GM10248 (cell line): ENCODE data around the gene XCR1.

Source experiments
- CTCF ChIA-PET: fragments of 300-600 bp; sonication (Branson Sonifier 250); formaldehyde crosslinking; extraction: SDS; loops from one replicate; lab custom pipeline; 2021; ENCODE audit warnings: antibody characterized with exemption; lab: Yijun Ruan, JAX
- POLR2A ChIA-PET: fragments of 350-650 bp; sonication (Branson Sonifier 250); formaldehyde crosslinking; extraction: SDS; loops from one replicate; lab custom pipeline; 2020; ENCODE audit warnings: antibody characterized with exemption; lab: Yijun Ruan, JAX
- DNase-seq: peaks from one replicate; pipeline ENCODE4 v3.0.0; 2012; ENCODE audit errors: extremely low spot score
- TF ChIP-seq, protein P1 (sequence below): IDR thresholded peaks from 2 replicates; pipeline ENCODE4 v1.5.1; 2012; ENCODE audit warnings: mild to moderate bottlenecking, low read depth; ENCODE audit errors: extremely low read depth, missing control alignments, control extremely low read depth

Gene XCR1

GRCh38 chr3:45974686-45975085 lies 52.6 kb downstream of the XCR1 start:
- ChIA-PET POLR2A (no interaction called here), CTCF (interaction anchor here (0.8 to 2.8 kb wide), 2 partner anchors 19 to 102 kb away, joined by 3 to 10 read pairs; no protein-coding TSS in a partner anchor)
- DNase-seq: no peak
- TF ChIP-seq, protein P1, sequence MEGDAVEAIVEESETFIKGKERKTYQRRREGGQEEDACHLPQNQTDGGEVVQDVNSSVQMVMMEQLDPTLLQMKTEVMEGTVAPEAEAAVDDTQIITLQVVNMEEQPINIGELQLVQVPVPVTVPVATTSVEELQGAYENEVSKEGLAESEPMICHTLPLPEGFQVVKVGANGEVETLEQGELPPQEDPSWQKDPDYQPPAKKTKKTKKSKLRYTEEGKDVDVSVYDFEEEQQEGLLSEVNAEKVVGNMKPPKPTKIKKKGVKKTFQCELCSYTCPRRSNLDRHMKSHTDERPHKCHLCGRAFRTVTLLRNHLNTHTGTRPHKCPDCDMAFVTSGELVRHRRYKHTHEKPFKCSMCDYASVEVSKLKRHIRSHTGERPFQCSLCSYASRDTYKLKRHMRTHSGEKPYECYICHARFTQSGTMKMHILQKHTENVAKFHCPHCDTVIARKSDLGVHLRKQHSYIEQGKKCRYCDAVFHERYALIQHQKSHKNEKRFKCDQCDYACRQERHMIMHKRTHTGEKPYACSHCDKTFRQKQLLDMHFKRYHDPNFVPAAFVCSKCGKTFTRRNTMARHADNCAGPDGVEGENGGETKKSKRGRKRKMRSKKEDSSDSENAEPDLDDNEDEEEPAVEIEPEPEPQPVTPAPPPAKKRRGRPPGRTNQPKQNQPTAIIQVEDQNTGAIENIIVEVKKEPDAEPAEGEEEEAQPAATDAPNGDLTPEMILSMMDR: no peak

DNA sequence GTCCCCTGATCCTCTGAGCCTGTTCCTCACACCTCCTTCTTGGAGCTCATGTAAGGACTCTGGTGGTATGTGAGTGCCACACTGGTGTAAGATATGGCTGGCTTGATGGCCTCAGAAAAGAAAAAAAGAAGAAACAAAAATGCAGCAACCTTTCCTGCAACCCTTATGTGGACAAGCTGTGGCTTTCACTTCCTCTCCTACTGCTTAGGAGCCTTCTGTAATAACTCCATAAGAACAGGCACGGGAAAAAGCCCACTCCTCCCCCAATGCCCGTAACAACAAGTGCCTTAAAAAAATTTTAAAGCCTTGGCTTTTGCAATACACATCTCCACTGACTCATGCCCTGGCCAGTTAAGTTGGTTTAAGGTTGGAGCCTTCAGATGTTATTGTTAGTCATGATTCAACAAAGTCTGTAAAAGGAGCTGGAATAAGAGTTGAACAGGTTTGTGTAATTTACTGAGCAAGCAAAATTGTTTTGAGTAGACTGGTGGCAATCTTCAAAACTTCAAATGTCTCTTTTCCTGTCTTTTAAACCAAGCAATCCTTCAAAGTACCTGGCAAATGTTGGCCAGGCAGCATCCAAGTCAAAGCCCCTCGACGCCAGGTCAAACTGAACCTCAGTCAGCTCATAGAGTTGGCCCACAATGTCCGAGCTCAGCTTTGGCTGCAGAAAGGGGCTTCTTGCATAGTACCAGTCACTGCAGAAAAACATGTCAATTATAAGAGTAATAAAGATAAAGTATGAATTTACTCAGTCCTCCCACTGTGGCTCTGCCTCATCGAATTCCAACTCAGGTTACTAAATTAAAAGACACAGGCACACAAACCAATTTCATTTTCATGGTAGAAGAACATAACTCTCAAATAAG lies 54.5 kb downstream of the XCR1 start:
- TF ChIP-seq, protein P1: no peak
- ChIA-PET POLR2A (no interaction called here), CTCF (interaction anchor here (0.9 to 2.8 kb wide), 8 partner anchors 9 to 106 kb away, joined by 3 to 10 read pairs (median 4); no protein-coding TSS in a partner anchor)
- no peak for DNase-seq

GRCh38 chr3:45969953-45970352 lies 57.3 kb downstream of the XCR1 start:
- POLR2A ChIA-PET: no interaction called here

GRCh38 chr3:45969116-45969515 lies 58.2 kb downstream of the XCR1 start:
- ChIA-PET POLR2A (no interaction called here), CTCF (interaction anchor here (1.0 to 9.9 kb wide), 10 partner anchors 7 to 110 kb away, joined by 3 to 106 read pairs (median 4); no protein-coding TSS in a partner anchor)
- no peak for DNase-seq
- TF ChIP-seq, protein P1: no peak

More at GRCh38 chr3:45969953-45970352, 57.3 kb downstream of the XCR1 start:
- no peak for DNase-seq
- CTCF ChIA-PET: interaction anchor here (1.2 to 9.9 kb wide), 6 partner anchors 17 to 109 kb away, joined by 3 to 106 read pairs (median 4); no protein-coding TSS in a partner anchor
- TF ChIP-seq, protein P1: no peak

- CTCF ChIA-PET: interaction anchor here (1.0 to 9.9 kb wide), 9 partner anchors 8 to 110 kb away, joined by 3 to 106 read pairs (median 4); no protein-coding TSS in a partner anchor
- TF ChIP-seq, protein P1: no peak
- POLR2A ChIA-PET: no interaction called here
- no peak for DNase-seq
These were observed 58.6 kb downstream of the XCR1 start for GRCh38 chr3:45968706-45969105.

GRCh38 chr3:45968149-45968548 lies 59.1 kb downstream of the XCR1 start:
- ChIA-PET CTCF (interaction anchor here (1.0 to 9.9 kb wide), 8 partner anchors 8 to 111 kb away, joined by 3 to 106 read pairs (median 5); no protein-coding TSS in a partner anchor), POLR2A (no interaction called here)
- TF ChIP-seq, protein P1: no peak

More at GRCh38 chr3:45968149-45968548, 59.1 kb downstream of the XCR1 start:
- DNase-seq: no peak
